ENCODE measurements around the gene CENPT.
A peak's percentile ranks its signal among the peaks of the same experiment; 100 is the strongest.
"Not testable (repeated sequence)": the region's sequence is repeated elsewhere in the genome, so short reads cannot be mapped to it uniquely, and the experiment has no call there.

The CENPT gene

GRCh38 chr16:67873435-67874370 is 26.2 kb upstream of the CENPT start:
- DNase-seq = no peak

- DNase-seq = peak; percentile 76
Measured at GRCh38 chr16:67872631-67873434, 25.3 kb upstream of the CENPT start, which contains the start of gene EDC4. Gene EDC4 (plus strand): TSS chr16:67873052. CDS start chr16:67873262, 210 bp downstream.

GRCh38 chr16:67872131-67872630 is 24.7 kb upstream of the CENPT start:
- no peak for DNase-seq

GRCh38 chr16:67871256-67871655 is 23.8 kb upstream of the CENPT start:
- DNase-seq = no peak

- DNase-seq = no peak
Measured at GRCh38 chr16:67869653-67870052, 22.2 kb upstream of the CENPT start.

- no peak for DNase-seq
Measured at GRCh38 chr16:67868290-67868689, 20.8 kb upstream of the CENPT start.

- DNase-seq = peak; percentile 67
Measured at GRCh38 chr16:67865318-67865717, 17.8 kb upstream of the CENPT start.

- no peak for DNase-seq
Measured at GRCh38 chr16:67864594-67864993, 17.1 kb upstream of the CENPT start.

- DNase-seq = not testable (repeated sequence)
Measured at GRCh38 chr16:67864044-67864443, 16.6 kb upstream of the CENPT start.

GRCh38 chr16:67862623-67863583 is 15.4 kb upstream of the CENPT start:
- no peak for DNase-seq

GRCh38 chr16:67861877-67862276 is 14.4 kb upstream of the CENPT start:
- no peak for DNase-seq

GRCh38 chr16:67860589-67861398 is 13.3 kb upstream of the CENPT start:
- peak; percentile 32 for DNase-seq

GRCh38 chr16:67858500-67858899 is 11.0 kb upstream of the CENPT start:
- DNase-seq = no peak

- DNase-seq = peak; percentile 43
Measured at GRCh38 chr16:67857547-67858233, 10.2 kb upstream of the CENPT start.

- DNase-seq = no peak
Measured at GRCh38 chr16:67856927-67857546, 9.5 kb upstream of the CENPT start.

GRCh38 chr16:67855789-67856188 is 8.3 kb upstream of the CENPT start:
- DNase-seq = no peak

GRCh38 chr16:67853670-67854069 is 6.2 kb upstream of the CENPT start:
- DNase-seq = no peak

GRCh38 chr16:67848118-67848517 is 625 bp upstream of the CENPT start:
- DNase-seq = no peak

- DNase-seq = peak; percentile 95
Measured at GRCh38 chr16:67846320-67847063, 1.0 kb downstream of the CENPT start, which contains the start of gene NUTF2. Gene NUTF2 (plus strand): TSS chr16:67846933. CDS start chr16:67865131, 18,198 bp downstream.

GRCh38 chr16:67846063-67846319 is 1.5 kb downstream of the CENPT start:
- DNase-seq = no peak
